Measurements from ENCODE around the gene NTM. TPM values are rescaled to one million over a fixed set of nuclear protein-coding genes. Genes with fewer than 3 reads are reported as not detected.

Gene NTM
- total RNA-seq, 1 experiment from 2014 or later, result 9.9 TPM

- no peak overlapping the region for H3K23ac ChIP-seq (ENCODE audit: insufficient read length, low read depth, low read length)
- no peaks in the 10 kb centered on the region for H3K79me1 ChIP-seq (ENCODE audit: insufficient read depth, low read depth, low read length, poor library complexity, severe bottlenecking)
- H2BK5ac ChIP-seq (ENCODE audit: insufficient read length, low read length), result no peak overlapping the region
- no peak overlapping the region for H2AK5ac ChIP-seq (ENCODE audit: insufficient read length, low read length)
- no peak overlapping the region; a peak in 1 of 7 replicates for H3K27ac Mint-ChIP-seq
- no peaks in the 10 kb centered on the region; the same call in none of the 2 replicates for H3K4me1 ChIP-seq (ENCODE audit: insufficient read depth, low read length)
- no peak overlapping the region for H3K9ac ChIP-seq (ENCODE audit: extremely low read depth, insufficient read length, low read length)
- no peak overlapping the region for H2BK20ac ChIP-seq (ENCODE audit: low read depth, low read length, poor library complexity, severe bottlenecking)
- H3K36me3 Mint-ChIP-seq (ENCODE audit: insufficient read depth in 1 of 3, low read depth in 3 of 3), result no peaks in the 10 kb centered on the region
- H2AFZ ChIP-seq (ENCODE audit: low read length), result no peak overlapping the region
- no peak overlapping the region for H3K18ac ChIP-seq (ENCODE audit: insufficient read length, low read depth, low read length)
- H4K5ac ChIP-seq (ENCODE audit: insufficient read length, low read depth, low read length), result no peak overlapping the region
- H3K4me2 ChIP-seq (ENCODE audit: insufficient read depth, insufficient read length, low read length), result no peak overlapping the region
- TF ChIP-seq, protein P1, sequence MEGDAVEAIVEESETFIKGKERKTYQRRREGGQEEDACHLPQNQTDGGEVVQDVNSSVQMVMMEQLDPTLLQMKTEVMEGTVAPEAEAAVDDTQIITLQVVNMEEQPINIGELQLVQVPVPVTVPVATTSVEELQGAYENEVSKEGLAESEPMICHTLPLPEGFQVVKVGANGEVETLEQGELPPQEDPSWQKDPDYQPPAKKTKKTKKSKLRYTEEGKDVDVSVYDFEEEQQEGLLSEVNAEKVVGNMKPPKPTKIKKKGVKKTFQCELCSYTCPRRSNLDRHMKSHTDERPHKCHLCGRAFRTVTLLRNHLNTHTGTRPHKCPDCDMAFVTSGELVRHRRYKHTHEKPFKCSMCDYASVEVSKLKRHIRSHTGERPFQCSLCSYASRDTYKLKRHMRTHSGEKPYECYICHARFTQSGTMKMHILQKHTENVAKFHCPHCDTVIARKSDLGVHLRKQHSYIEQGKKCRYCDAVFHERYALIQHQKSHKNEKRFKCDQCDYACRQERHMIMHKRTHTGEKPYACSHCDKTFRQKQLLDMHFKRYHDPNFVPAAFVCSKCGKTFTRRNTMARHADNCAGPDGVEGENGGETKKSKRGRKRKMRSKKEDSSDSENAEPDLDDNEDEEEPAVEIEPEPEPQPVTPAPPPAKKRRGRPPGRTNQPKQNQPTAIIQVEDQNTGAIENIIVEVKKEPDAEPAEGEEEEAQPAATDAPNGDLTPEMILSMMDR (conservative IDR thresholded peaks at IDR 0.05), result no peak
- no peak overlapping the region for H4K8ac ChIP-seq (replicated peaks; ENCODE audit: insufficient read length, low read depth, low read length)
- no peak overlapping the region for H3K4ac ChIP-seq (ENCODE audit: low read depth, low read length)
- no peaks in the 10 kb centered on the region for H3K23me2 ChIP-seq (ENCODE audit: insufficient read length, low read depth, low read length, poor library complexity, severe bottlenecking)
- WGBS (ENCODE audit: extremely low coverage, insufficient read length, low lambda C conversion rate), result no CpG with 5 or more reads among the region's 2 CpGs
- H3K56ac ChIP-seq (ENCODE audit: insufficient read length, low read depth, low read length), result no peak overlapping the region
- H2BK120ac ChIP-seq (ENCODE audit: low read depth, low read length, poor library complexity, severe bottlenecking), result no peak overlapping the region
- DNase-seq, result no peak
- no peaks in the 10 kb centered on the region for H3K27me3 ChIP-seq (ENCODE audit: insufficient read depth, low read length)
- no peaks in the 10 kb centered on the region for H3K79me2 ChIP-seq (ENCODE audit: insufficient read depth, low read length)
- H3K4me1 Mint-ChIP-seq, result peaks cover 31 to 50% of the 10 kb centered on the region in 2 experiments
- H3K14ac ChIP-seq (ENCODE audit: insufficient read depth, low read length), result no peak overlapping the region
- no peak overlapping the region for H4K91ac ChIP-seq (ENCODE audit: insufficient read length, low read depth, low read length)
- no peak overlapping the region for H3K27ac ChIP-seq (ENCODE audit: insufficient read length, low read depth, low read length)
- H3T11ph ChIP-seq (ENCODE audit: low read length), result no peak overlapping the region
- H3K4me3 Mint-ChIP-seq, result no peak overlapping the region
- no peaks in the 10 kb centered on the region for H3K9me3 Mint-ChIP-seq
- H4K20me1 ChIP-seq (ENCODE audit: control insufficient read depth, insufficient read depth, insufficient read length), result no peaks in the 10 kb centered on the region
- H2BK15ac ChIP-seq (ENCODE audit: low read depth, low read length), result no peak overlapping the region
- no peaks in the 10 kb centered on the region for H3K9me3 ChIP-seq (ENCODE audit: control insufficient read depth, low read depth, low read length)
- peaks cover 10% of the 10 kb centered on the region for H3K27me3 Mint-ChIP-seq (ENCODE audit: low read depth)
- H2BK12ac ChIP-seq (ENCODE audit: insufficient read length, low read depth, low read length), result no peak overlapping the region
Observed at GRCh38 chr11:131597890-131598289, 227.5 kb downstream of the NTM start.
